GM19372 (cell line): ENCODE measurements around the gene RIMS4.

Experiments
- ATAC-seq: cut with Tn5 transposase; IDR thresholded peaks from one replicate; pipeline ENCODE4 v1.9.1; 2021; ENCODE audit warnings: mild to moderate bottlenecking, low read depth, moderate library complexity; ENCODE audit not compliant: unreplicated experiment

Gene RIMS4

GRCh38 chr20:44705364-44706094, 104.8 kb downstream of the RIMS4 start:
- ATAC-seq: no peak

- ATAC-seq: no peak
Observed at GRCh38 chr20:44704551-44704971, 105.8 kb downstream of the RIMS4 start.

GRCh38 chr20:44703956-44704488, 106.3 kb downstream of the RIMS4 start:
- ATAC-seq: no peak

GRCh38 chr20:44703183-44703925, 107.0 kb downstream of the RIMS4 start:
- no peak for ATAC-seq

GRCh38 chr20:44702776-44703175, 107.6 kb downstream of the RIMS4 start:
- ATAC-seq: peak; percentile 51

- no peak for ATAC-seq
Observed at GRCh38 chr20:44701858-44702256, 108.5 kb downstream of the RIMS4 start.
